HL-60 (cell line): ENCODE results near the gene LLCFC1.

ENCODE experiments used
- GABPA ChIP-seq: IDR thresholded peaks from 2 replicates; pipeline ENCODE4 v1.6.1; 2012; ENCODE audit warnings: low read depth
- POLR2AphosphoS5 ChIP-seq: IDR thresholded peaks from 2 replicates; pipeline ENCODE4 v1.6.1; 2012; ENCODE audit warnings: low read depth
- SPI1 ChIP-seq: IDR thresholded peaks from 2 replicates; pipeline ENCODE4 v1.6.1; 2012; ENCODE audit warnings: low read depth, mild to moderate bottlenecking, borderline replicate concordance
- TF ChIP-seq, protein P1 (sequence below): IDR thresholded peaks from one replicate; pipeline ENCODE4 v1.5.1; 2011; ENCODE audit warnings: low read length, control low read depth, inconsistent platforms; ENCODE audit not compliant: insufficient read depth
- TF ChIP-seq, protein P2 (sequence below): IDR thresholded peaks from 2 replicates; pipeline ENCODE4 v1.6.1; 2012; ENCODE audit warnings: low read depth; ENCODE audit not compliant: insufficient replicate concordance

DNA sequence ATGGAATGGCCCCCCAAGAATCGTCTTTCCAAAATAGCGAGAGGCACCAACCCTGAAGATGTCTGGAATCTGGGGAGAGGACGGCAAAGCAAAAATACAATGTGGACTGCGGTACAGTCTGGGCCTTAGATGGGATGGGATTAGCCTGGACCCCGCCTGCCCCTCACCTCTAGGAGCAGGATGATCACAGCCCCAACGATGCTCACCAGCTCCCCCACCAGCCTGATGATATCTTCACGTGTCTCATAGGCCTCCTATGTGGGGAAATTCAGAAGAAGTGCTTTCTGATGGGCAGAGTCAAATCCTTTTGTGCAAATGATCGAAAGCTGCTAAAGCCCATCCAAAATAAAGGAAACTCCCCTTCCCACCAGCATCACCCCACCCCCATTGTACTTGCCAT is 24.0 kb upstream of the LLCFC1 start:
- TF ChIP-seq, protein P1, sequence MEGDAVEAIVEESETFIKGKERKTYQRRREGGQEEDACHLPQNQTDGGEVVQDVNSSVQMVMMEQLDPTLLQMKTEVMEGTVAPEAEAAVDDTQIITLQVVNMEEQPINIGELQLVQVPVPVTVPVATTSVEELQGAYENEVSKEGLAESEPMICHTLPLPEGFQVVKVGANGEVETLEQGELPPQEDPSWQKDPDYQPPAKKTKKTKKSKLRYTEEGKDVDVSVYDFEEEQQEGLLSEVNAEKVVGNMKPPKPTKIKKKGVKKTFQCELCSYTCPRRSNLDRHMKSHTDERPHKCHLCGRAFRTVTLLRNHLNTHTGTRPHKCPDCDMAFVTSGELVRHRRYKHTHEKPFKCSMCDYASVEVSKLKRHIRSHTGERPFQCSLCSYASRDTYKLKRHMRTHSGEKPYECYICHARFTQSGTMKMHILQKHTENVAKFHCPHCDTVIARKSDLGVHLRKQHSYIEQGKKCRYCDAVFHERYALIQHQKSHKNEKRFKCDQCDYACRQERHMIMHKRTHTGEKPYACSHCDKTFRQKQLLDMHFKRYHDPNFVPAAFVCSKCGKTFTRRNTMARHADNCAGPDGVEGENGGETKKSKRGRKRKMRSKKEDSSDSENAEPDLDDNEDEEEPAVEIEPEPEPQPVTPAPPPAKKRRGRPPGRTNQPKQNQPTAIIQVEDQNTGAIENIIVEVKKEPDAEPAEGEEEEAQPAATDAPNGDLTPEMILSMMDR, result no peak
- TF ChIP-seq POLR2AphosphoS5 (no peak), GABPA (no peak), SPI1 (no peak)
- TF ChIP-seq, protein P2, sequence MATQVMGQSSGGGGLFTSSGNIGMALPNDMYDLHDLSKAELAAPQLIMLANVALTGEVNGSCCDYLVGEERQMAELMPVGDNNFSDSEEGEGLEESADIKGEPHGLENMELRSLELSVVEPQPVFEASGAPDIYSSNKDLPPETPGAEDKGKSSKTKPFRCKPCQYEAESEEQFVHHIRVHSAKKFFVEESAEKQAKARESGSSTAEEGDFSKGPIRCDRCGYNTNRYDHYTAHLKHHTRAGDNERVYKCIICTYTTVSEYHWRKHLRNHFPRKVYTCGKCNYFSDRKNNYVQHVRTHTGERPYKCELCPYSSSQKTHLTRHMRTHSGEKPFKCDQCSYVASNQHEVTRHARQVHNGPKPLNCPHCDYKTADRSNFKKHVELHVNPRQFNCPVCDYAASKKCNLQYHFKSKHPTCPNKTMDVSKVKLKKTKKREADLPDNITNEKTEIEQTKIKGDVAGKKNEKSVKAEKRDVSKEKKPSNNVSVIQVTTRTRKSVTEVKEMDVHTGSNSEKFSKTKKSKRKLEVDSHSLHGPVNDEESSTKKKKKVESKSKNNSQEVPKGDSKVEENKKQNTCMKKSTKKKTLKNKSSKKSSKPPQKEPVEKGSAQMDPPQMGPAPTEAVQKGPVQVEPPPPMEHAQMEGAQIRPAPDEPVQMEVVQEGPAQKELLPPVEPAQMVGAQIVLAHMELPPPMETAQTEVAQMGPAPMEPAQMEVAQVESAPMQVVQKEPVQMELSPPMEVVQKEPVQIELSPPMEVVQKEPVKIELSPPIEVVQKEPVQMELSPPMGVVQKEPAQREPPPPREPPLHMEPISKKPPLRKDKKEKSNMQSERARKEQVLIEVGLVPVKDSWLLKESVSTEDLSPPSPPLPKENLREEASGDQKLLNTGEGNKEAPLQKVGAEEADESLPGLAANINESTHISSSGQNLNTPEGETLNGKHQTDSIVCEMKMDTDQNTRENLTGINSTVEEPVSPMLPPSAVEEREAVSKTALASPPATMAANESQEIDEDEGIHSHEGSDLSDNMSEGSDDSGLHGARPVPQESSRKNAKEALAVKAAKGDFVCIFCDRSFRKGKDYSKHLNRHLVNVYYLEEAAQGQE, result no peak
